GM08714 (cell line): ENCODE results near the gene OSBPL1A.

Experiments used
- H3K4me3 ChIP-seq: fragments of 200-500 bp; sonication (Bioruptor generic); 2 replicates; pipeline ENCODE4 v1.5.1; 2014; ENCODE audit warnings: mild to moderate bottlenecking, low read length, inconsistent platforms
- ZNF274 ChIP-seq: IDR thresholded peaks from 2 replicates; pipeline ENCODE4 v1.6.1; 2012; ENCODE audit warnings: mild to moderate bottlenecking, low read depth, low read length

Gene OSBPL1A

DNA sequence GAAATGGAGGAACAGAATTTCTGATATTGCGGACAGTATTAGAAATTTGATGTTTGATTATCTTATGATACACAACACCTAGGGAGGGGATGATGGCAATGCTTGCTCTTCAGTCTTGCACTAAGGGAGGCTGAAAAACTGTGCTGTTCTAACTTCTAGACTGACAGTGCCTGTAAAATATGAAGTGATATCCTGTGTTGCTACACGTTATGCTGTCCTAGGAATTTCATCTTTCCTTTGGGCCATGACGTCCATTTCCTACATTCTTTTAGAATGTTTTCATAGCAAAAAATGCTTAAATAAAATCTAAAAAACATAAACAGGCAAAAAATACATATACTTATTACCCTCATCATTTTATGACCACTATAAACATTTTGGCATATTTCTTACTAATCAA, 55.3 kb downstream of the OSBPL1A start:
- no peak for TF ChIP-seq ZNF274
- H3K4me3 ChIP-seq: no peak overlapping the region

DNA sequence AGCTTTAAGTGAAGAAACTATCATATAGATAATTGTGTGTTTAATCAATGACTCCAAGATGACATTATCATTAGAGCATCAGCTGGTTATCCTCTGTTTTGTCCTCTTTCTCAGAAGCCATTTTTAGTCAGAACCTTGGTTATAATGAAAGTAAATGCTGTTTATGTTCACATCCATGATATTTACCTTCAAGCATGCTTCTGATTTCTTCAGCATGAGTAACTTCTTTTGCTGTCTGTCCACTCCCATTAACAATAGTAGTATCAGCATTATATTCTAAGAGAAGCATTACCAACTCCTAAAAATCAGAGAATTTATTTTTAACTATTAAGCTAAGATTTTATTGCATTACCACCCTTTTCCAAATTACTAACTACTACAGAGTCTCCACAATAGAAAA, 56.3 kb downstream of the OSBPL1A start:
- H3K4me3 ChIP-seq: no peak overlapping the region
- no peak for TF ChIP-seq ZNF274

DNA sequence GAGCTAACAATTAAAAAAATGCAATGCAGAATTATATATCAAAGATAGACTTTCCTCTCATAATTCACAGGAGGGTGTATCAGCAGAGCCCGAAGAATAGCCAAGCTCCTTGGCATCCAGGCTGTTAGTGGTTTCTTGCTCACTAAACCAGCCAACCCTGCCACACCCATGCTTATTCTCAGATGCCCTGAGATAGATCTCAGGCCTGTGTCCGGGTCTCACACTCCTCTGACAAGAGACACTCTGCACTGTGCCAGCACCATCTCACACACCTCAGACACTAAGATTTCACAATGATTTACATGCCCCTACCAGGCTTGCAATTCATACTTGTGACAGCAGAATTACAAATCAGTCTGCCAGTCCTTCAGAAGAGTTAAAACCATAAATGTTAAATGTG, 64.5 kb downstream of the OSBPL1A start:
- H3K4me3 ChIP-seq: no peak overlapping the region
- TF ChIP-seq ZNF274: no peak

DNA sequence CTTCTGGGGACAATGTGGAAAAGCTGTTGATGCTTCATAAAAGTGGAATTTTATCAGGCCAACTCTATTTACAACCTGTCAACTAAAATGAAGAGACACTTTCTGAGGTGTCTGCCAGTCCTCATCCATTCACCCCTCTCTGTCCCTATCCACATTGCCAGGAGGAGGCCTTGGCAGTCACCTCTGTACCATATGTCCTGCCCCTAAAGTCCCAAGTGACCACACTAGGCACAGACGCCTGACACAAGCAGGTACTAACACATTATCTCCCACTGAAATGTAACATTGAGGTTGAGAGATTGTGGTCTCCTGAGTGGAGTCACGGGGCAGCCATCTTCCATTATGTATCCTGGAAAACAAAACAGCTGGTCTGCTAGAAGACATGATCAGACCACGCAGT, 71.4 kb downstream of the OSBPL1A start:
- H3K4me3 ChIP-seq: no peak overlapping the region
- no peak for TF ChIP-seq ZNF274

DNA sequence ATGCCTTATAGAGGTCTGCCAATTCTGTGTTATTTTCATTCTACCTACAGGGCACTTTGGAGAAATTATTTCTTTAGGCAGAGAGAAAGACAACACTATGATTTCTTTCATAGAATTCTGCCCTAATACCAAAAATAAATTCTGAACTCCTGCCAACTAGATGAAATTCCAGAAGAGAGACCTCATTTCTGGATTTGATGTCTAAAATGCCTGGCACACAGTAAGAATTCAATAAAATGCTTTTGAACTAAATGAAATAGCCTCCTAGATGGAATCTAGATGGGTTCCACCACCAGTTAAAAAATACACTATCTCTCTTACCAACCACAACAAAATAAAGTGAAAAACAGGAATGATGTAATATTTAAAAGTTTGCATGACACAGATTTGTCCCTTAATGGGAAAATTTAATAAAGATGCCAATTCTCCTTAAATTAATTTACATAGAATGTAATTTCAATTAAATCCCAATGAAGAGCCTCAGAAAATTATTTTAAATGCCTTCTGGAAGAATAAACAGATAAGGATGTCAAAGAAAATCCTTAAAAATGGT, 75.0 kb downstream of the OSBPL1A start:
- no peak overlapping the region for H3K4me3 ChIP-seq
- TF ChIP-seq ZNF274: no peak

DNA sequence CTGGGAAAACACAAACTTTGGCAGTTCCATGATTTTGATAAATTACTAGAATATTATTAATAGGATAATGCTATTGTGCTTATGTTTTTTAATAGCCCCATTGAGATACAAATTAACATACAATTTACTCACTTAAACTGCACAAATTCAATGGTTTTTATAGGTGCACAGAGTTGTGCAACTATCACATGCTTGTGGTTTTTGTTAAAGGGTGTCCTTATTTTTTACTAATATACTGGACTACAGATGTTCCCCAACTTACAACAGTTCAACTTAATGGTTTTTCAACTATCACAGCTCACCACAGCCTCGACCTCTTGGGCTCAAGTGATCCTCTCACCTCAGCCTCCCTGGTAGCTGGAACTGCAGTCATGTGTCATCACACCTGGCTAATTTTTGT, 76.6 kb downstream of the OSBPL1A start:
- TF ChIP-seq ZNF274: no peak
- H3K4me3 ChIP-seq: no peak overlapping the region

DNA sequence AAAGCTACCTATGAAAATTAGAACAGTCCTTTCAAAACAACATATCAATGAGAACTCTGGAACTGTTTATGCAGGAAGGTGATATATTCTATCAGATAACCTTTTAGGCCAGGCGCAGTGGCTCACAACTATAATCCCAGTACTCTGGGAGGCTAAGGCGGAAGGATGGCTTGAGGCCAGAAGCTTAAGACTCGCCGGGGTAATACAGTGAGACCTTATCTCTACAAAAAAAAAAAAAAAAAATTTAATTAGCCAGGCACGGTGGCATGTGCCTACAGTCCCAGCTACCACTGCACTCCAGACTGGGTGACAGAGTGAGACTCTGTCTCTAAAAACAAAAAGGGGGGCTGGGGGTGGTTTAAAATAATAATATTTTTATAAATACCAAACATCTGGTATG, 77.9 kb downstream of the OSBPL1A start:
- no peak overlapping the region for H3K4me3 ChIP-seq
- TF ChIP-seq ZNF274: no peak

DNA sequence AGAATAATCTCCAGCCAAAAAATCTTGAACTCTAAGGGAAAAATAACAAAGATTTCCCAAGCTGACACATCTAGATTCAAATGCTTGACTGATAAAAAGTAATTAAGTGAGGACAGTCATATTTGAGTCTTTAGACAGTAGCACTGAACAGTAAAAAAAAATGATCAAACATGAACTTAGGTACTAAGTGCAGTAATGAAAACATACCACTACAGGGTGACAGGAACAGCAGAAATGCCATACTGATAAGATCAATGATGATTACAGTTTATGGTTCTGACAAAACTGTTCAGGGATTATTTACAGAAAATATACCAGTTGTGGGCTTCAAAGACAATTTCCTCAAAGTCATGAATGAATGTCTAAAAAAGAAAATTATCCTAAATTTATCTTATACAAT, 80.3 kb downstream of the OSBPL1A start:
- no peak for TF ChIP-seq ZNF274
- no peak overlapping the region for H3K4me3 ChIP-seq

DNA sequence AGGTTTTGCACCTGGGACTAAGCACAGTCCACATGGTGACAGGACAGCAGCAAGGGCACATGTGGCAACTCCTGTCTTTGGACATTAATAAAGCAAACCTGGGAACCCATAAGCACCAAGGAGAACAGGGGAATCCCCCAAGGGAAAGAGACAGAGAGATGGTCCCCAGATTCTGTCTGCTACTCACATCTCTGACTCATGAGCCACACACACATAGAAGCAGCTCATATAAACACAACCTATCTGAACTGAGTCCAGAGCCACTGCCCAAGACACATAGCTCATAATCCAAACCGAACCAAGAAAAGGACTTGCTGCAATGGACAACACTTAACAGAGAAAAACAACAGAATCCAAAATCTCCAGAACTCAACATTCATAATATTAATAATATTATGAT, 82.5 kb downstream of the OSBPL1A start:
- no peak for TF ChIP-seq ZNF274
- H3K4me3 ChIP-seq: no peak overlapping the region

DNA sequence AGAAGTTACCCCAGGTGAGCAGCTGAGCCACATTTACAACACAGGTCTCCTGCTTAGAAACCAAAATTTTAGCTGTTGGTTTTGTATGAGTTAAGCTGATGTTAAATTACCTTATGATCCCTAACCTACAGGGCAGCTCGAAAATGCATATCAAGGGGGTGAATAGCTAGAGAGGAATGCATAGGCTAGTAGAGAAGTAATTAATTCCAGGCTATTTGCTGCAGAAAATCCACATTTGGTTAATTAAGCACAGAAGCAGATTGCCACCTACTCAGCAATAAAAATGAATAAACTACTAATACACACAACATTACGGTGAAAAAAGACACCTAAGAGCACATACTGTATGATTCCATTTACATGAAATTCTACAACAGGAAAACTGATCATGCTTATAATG, 91.4 kb downstream of the OSBPL1A start:
- no peak overlapping the region for H3K4me3 ChIP-seq
- no peak for TF ChIP-seq ZNF274

DNA sequence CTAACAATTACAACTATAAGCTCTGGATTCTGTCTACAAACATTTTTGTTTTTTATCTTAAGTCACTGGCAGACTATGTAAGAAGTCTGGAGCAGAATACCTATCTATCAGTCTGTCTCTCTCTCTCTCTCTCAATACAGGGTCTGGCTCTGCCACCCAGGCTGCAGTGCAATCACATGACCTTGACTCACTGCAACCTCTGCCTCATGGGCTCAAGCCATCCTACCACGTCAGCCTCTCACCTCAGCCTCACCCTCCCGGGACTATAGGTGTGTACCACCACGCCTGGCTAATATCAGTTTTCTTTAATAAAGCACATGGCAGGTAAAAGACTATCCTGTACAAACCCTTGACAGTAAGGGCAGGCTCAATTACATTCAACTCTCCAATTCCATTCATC, 96.9 kb downstream of the OSBPL1A start:
- no peak overlapping the region for H3K4me3 ChIP-seq
- TF ChIP-seq ZNF274: no peak

DNA sequence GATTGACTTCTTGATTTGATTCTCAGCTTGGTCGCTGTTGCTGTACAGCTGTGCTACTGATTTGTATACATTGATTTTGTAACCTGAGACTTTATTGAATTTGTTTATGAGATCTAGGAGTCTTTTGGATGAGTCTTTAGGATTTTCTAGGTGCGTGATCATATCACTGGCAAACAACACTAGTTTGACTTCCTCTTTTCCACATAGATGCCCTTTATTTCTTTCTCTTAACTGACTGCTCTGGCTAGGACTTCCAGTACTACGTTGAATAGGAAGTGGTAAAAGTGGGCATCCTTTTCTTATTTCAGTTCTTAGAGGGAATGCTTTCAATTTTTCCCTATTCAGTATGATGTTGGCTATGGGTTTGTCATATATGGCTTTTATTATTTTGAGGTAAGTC, 101.3 kb downstream of the OSBPL1A start:
- no peak for TF ChIP-seq ZNF274
- H3K4me3 ChIP-seq: no peak overlapping the region

DNA sequence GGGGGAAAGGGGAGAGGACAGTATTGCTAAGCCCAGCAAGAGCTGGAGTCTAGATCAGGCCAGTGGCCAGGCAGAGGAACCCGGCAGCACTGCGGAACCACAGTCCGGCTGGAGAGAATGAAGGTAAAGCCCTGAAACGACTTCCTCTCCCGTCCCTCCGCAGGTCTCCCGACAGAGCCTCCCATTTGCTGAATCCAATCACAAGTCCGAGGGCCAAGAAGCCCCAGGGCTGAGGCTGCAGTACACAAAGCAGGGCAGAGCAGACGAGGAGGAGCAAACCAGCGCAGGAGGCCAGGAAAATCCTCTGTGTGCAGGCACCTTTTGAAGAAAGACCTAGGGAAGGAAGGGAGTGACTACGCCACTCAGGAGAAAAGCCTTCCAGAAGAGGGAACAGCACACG, 104.4 kb downstream of the OSBPL1A start:
- H3K4me3 ChIP-seq: no peak overlapping the region
- no peak for TF ChIP-seq ZNF274

DNA sequence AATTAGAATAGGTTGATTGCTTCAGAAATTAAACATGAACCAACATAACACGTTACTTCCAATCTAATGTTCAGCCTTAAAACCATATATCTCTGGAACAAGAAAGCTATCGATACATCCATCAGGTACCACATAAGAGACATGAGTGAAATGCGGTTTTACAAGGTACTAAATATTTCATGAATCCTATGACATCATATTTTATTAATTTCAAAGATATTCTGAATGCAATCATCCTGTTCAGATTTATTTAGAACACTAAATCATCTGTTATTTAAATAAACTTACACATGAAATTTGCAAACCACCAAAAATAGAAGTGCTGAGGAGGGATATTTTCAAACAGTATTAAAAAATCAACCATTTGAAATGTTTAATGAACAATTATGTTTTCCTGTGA, 119.0 kb downstream of the OSBPL1A start:
- no peak overlapping the region for H3K4me3 ChIP-seq
- TF ChIP-seq ZNF274: no peak

DNA sequence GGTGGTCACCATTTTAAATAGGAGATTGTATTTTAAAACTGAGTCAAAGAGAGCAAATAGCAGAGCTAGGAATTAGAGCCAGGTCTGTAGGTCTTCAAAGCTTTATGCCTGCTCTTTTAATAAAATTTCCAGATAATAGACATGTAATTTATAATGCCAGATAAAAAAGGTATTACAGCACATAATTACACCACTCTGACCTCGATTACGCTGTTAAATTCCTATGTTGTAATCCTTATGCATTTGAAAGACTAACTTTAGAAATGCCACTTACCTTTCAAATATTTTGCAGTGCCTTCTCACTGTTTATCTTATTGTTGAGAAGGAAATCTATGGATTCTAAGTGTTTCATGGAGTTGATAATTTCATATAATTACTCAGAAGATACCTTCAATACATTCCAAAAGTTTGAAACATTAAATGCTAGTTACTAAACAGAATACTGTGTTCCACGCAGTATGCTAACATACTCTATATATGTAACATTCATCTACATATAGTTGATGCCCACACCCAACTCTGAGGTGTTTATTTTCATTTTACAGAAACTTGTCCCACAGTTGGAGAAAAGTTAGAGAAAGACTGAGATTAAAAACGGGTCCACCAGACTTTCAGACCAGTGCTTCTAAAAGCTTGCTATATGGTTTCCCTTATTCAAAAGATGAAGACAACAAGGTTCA, 120.0 kb downstream of the OSBPL1A start:
- H3K4me3 ChIP-seq: no peak overlapping the region
- no peak for TF ChIP-seq ZNF274

DNA sequence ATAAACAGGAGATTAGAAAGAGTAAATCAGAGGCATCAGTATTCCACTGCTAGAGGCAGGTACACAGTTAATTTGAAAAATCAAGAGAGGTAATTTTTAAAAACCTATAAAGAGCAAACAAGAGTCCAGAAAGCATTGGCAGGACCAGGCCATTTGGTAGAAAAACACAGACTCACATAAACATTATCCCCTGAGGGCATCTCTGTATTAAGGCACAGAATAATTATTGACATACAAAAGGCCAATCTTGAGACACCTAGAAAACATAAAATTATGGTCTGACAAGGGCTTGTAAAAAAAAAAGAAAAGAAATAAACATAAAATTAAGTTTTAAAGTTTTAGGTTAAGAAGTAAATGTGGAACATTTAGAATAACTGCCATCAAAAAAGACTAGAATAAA, 120.6 kb downstream of the OSBPL1A start:
- H3K4me3 ChIP-seq: no peak overlapping the region
- TF ChIP-seq ZNF274: no peak
